ENCODE measurements around the gene IL36A.

The IL36A gene

DNA sequence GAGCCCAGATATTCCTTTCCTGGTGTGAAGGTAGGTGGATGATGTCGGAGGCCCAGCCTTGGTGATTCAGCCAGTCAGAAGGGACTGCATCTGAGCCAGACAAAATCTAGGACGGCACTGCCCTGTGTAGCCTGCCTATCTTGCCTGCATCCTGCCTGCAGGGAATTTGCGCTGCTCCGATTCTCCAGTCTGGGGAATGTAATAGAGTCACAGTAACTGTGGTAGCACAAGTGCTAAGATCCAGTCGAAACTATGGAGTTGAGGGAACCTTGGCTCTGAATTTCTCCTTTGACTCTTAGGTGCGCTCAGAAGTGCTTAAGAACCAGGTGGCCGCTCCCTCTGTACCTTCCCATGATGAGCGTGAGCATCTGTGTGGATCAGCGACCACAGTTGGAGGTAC is 31.5 kb downstream of the IL36A start:
- H3K27ac ChIP-seq, result no peak overlapping the region
- no peaks in the 10 kb centered on the region for H3K27me3 ChIP-seq (ENCODE audit: insufficient read depth, low read depth)
- H4K20me1 ChIP-seq (ENCODE audit: insufficient read depth), result no peaks in the 10 kb centered on the region
- no peaks in the 10 kb centered on the region for H3K79me2 ChIP-seq (ENCODE audit: insufficient read depth, low read depth)
- H2AFZ ChIP-seq (ENCODE audit: low read depth), result no peak overlapping the region
- no peaks in the 10 kb centered on the region for H3K4me1 ChIP-seq (ENCODE audit: low read depth, poor library complexity, severe bottlenecking)
- no peak overlapping the region for H3K9ac ChIP-seq
- no peak overlapping the region for H3K4me3 ChIP-seq (IDR thresholded peaks at IDR 0.05; ENCODE audit: insufficient read depth, low read depth, low read length)
- no peaks in the 10 kb centered on the region for H3K36me3 ChIP-seq (ENCODE audit: insufficient read depth)
- TF ChIP-seq, protein P1, sequence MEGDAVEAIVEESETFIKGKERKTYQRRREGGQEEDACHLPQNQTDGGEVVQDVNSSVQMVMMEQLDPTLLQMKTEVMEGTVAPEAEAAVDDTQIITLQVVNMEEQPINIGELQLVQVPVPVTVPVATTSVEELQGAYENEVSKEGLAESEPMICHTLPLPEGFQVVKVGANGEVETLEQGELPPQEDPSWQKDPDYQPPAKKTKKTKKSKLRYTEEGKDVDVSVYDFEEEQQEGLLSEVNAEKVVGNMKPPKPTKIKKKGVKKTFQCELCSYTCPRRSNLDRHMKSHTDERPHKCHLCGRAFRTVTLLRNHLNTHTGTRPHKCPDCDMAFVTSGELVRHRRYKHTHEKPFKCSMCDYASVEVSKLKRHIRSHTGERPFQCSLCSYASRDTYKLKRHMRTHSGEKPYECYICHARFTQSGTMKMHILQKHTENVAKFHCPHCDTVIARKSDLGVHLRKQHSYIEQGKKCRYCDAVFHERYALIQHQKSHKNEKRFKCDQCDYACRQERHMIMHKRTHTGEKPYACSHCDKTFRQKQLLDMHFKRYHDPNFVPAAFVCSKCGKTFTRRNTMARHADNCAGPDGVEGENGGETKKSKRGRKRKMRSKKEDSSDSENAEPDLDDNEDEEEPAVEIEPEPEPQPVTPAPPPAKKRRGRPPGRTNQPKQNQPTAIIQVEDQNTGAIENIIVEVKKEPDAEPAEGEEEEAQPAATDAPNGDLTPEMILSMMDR (conservative IDR thresholded peaks at IDR 0.05; ENCODE audit: low read depth, low read length), result no peak
- H3K4me2 ChIP-seq, result no peak overlapping the region

DNA sequence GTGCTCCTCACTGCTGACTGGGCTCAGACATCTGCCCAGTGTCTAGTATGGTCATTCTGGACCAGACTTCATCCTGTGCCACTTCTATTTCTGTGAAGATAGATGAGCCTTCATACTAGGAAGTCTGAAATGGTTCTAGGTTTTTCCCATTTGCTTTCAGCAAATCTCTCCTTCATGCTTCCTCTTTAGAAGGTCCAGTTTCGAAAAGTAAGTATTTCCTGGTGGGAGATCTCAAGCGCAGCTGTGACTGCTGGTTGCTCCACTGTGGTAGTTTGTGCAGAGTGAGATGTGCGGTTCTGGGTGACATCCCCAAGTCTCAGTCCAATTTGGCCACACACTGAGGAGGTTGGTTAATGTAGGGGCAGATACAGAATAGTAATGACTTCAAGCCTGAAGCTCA is 33.0 kb downstream of the IL36A start:
- Histone ChIP-seq H3K4me2 (no peak overlapping the region), H3K4me3 (IDR thresholded peaks at IDR 0.05; ENCODE audit: insufficient read depth, low read depth, low read length) (no peak overlapping the region), H3K4me1 (ENCODE audit: low read depth, poor library complexity, severe bottlenecking) (no peaks in the 10 kb centered on the region), H2AFZ (ENCODE audit: low read depth) (no peak overlapping the region), H3K27ac (no peak overlapping the region), H3K27me3 (ENCODE audit: insufficient read depth, low read depth) (no peaks in the 10 kb centered on the region), H3K9ac (no peak overlapping the region), H3K79me2 (ENCODE audit: insufficient read depth, low read depth) (no peaks in the 10 kb centered on the region), H4K20me1 (ENCODE audit: insufficient read depth) (no peaks in the 10 kb centered on the region), H3K36me3 (ENCODE audit: insufficient read depth) (no peaks in the 10 kb centered on the region)
- TF ChIP-seq, protein P1 (conservative IDR thresholded peaks at IDR 0.05; ENCODE audit: low read depth, low read length), result no peak

DNA sequence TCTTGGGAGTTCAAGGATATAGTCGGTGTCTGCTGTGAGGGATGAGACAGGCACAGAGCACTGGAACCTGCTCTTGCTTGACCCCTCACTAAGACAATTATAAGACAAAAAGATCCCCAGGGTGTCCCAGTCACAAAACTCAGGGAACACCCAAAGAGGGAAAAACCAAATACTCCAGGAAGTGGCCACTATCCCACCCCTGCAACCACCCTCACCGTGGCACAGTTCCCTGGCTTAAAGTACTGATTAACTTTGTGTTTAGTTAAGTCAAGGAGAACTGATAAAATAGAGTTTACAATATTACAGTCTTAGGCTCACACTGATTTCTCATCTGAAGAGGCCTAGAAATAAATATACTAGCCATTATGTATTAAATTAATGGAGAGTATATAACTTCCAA is 33.9 kb downstream of the IL36A start:
- TF ChIP-seq, protein P1 (conservative IDR thresholded peaks at IDR 0.05; ENCODE audit: low read depth, low read length), result no peak
- H3K9ac ChIP-seq, result no peak overlapping the region
- no peak overlapping the region for H2AFZ ChIP-seq (ENCODE audit: low read depth)
- no peaks in the 10 kb centered on the region for H3K36me3 ChIP-seq (ENCODE audit: insufficient read depth)
- no peaks in the 10 kb centered on the region for H3K79me2 ChIP-seq (ENCODE audit: insufficient read depth, low read depth)
- H3K27me3 ChIP-seq (ENCODE audit: insufficient read depth, low read depth), result no peaks in the 10 kb centered on the region
- H4K20me1 ChIP-seq (ENCODE audit: insufficient read depth), result no peaks in the 10 kb centered on the region
- no peak overlapping the region for H3K4me2 ChIP-seq
- H3K4me3 ChIP-seq (IDR thresholded peaks at IDR 0.05; ENCODE audit: insufficient read depth, low read depth, low read length), result no peak overlapping the region
- H3K4me1 ChIP-seq (ENCODE audit: low read depth, poor library complexity, severe bottlenecking), result no peaks in the 10 kb centered on the region
- no peak overlapping the region for H3K27ac ChIP-seq

DNA sequence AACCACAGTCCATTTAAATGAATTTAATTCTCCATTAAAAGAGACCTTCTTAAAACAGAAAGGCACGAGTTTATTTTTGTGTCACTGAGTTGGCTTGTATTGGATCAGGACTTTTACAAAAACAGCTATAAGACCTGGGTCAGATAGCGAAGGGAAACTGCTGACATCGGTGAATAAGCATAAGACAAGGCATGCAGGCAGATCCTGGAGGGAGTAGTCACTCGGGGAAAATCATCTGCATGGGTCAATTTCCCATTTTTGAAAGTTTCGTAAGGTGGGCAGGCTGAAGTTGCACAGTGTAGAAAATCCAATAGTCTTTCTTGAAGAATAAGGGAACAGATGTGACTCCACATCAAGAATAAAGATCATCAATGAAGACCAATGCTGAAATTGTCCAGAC is 34.5 kb downstream of the IL36A start:
- Histone ChIP-seq H2AFZ (ENCODE audit: low read depth) (no peak overlapping the region), H3K36me3 (ENCODE audit: insufficient read depth) (no peaks in the 10 kb centered on the region), H3K27me3 (ENCODE audit: insufficient read depth, low read depth) (no peaks in the 10 kb centered on the region), H3K4me3 (IDR thresholded peaks at IDR 0.05; ENCODE audit: insufficient read depth, low read depth, low read length) (no peak overlapping the region), H3K4me1 (ENCODE audit: low read depth, poor library complexity, severe bottlenecking) (no peaks in the 10 kb centered on the region), H3K9ac (no peak overlapping the region), H3K4me2 (no peak overlapping the region), H4K20me1 (ENCODE audit: insufficient read depth) (no peaks in the 10 kb centered on the region), H3K27ac (no peak overlapping the region), H3K79me2 (ENCODE audit: insufficient read depth, low read depth) (no peaks in the 10 kb centered on the region)
- TF ChIP-seq, protein P1 (conservative IDR thresholded peaks at IDR 0.05; ENCODE audit: low read depth, low read length), result no peak

DNA sequence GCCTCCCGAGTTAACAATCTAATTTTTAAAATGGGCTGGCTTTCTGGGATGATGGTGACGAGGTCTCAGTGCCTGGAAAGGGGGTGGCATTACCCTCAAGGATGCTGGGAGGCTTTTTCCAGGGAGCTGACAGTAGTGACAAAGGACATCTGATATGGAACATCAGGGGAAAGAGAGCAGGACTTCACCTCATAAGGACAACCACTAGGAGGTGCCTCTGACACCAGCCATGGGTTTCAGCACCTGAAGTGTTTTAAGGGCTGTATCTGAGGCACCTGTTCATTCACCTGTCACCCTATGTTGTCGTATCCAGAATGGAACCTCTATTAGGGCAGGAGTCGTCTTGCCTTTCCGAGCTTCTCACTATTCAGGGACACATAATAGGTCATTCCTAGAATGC is 36.6 kb downstream of the IL36A start:
- Histone ChIP-seq H3K79me2 (ENCODE audit: insufficient read depth, low read depth) (no peaks in the 10 kb centered on the region), H3K27me3 (ENCODE audit: insufficient read depth, low read depth) (no peaks in the 10 kb centered on the region), H3K4me2 (no peak overlapping the region), H3K9ac (no peak overlapping the region), H3K36me3 (ENCODE audit: insufficient read depth) (no peaks in the 10 kb centered on the region), H2AFZ (ENCODE audit: low read depth) (no peak overlapping the region), H3K4me1 (ENCODE audit: low read depth, poor library complexity, severe bottlenecking) (no peaks in the 10 kb centered on the region), H3K27ac (no peak overlapping the region), H3K4me3 (IDR thresholded peaks at IDR 0.05; ENCODE audit: insufficient read depth, low read depth, low read length) (no peak overlapping the region), H4K20me1 (ENCODE audit: insufficient read depth) (no peaks in the 10 kb centered on the region)
- TF ChIP-seq, protein P1 (conservative IDR thresholded peaks at IDR 0.05; ENCODE audit: low read depth, low read length), result no peak

All from KMS-11 (cell line).